HepG2 (cell line): ENCODE data around the gene ALK. TPM values are rescaled to one million over a fixed set of nuclear protein-coding genes. Genes with fewer than 3 reads are reported as not detected.

Source experiments
- ATAC-seq: fragments of 200-7000 bp; cut with Tn5 transposase; 3 replicates; pipeline ENCODE4 v1.9.1; 2020; ENCODE audit warnings: mild to moderate bottlenecking, moderate library complexity
- BruUV-seq: library from RNA; stranded (reverse); fragments of 400-500 nt; replicated peaks from 2 replicates; lab custom pipeline; 2021; lab: Mats Ljungman, UMichigan
- CTCF ChIA-PET: fragments of 300-600 bp; formaldehyde crosslinking; extraction: SDS; loops from one replicate; lab custom pipeline; 2021; ENCODE audit warnings: low total read pairs, inconsistent platforms, low intra/inter-chr PET ratio; lab: Yijun Ruan, JAX
- POLR2A ChIA-PET: fragments of 350-600 bp; sonication (Branson Sonifier 250); formaldehyde crosslinking; loops from one replicate; lab custom pipeline; 2020; ENCODE audit warnings: antibody characterized with exemption, inconsistent platforms; lab: Yijun Ruan, JAX
- DNase-seq: peaks from one replicate; pipeline ENCODE4 v3.0.0-alpha.2; 2015; ENCODE audit warnings: low spot score
- FAIRE-seq: peaks from 3 replicates; lab custom pipeline; 2011; peaks lifted over from hg19 to GRCh38; lab: Jason Lieb, UNC
- H2AFZ ChIP-seq: one replicate; pipeline ENCODE4 v1.6.1; 2011; ENCODE audit warnings: low read length, inconsistent platforms
- H3K27ac ChIP-seq: fragments of 300-600 bp; 3 replicates; pipeline ENCODE4 v1.8.0; 2011; ENCODE audit warnings: mixed run types, mild to moderate bottlenecking, mixed read lengths, low read length, inconsistent platforms; ENCODE audit not compliant: insufficient read depth; ENCODE audit errors: extremely low read length
- H3K27me3 ChIP-seq, 2 experiments: fragments of 200-600 bp in 1 of 2; 2 replicates in 1 of 2; 3 replicates in 1 of 2; pipeline versions ENCODE4 v1.6.0 to v1.8.0; 2011; ENCODE audit warnings: low read length in 2 of 2, mild to moderate bottlenecking in 2 of 2, moderate library complexity in 2 of 2, inconsistent platforms in 1 of 2; ENCODE audit not compliant: insufficient read depth in 2 of 2, control insufficient read depth in 1 of 2
- H3K36me3 ChIP-seq, 2 experiments: fragments of 200-600 bp in 1 of 2; replicated peaks in 1 of 2; 2 replicates in 1 of 2; 3 replicates in 1 of 2; pipeline versions ENCODE4 v1.5.1 to v1.8.0; 2011; ENCODE audit warnings: low read length in 2 of 2, inconsistent platforms in 1 of 2; ENCODE audit not compliant: insufficient read depth in 2 of 2, control insufficient read depth in 1 of 2
- H3K4me1 ChIP-seq: 2 replicates; pipeline ENCODE4 v1.5.1; 2012; ENCODE audit warnings: low read length, inconsistent platforms; ENCODE audit not compliant: insufficient read depth
- H3K4me2 ChIP-seq: 2 replicates; pipeline ENCODE4 v1.6.0; 2011; ENCODE audit warnings: low read depth, low read length, inconsistent platforms
- H3K4me3 ChIP-seq, 3 experiments: fragments of 200-600 bp in 1 of 3; sonication (generic), shearing (Covaris generic) in 1 of 3; replicated peaks in 1 of 3; 2 replicates each; pipeline ENCODE4 v1.5.1; 2011 to 2016; ENCODE audit warnings: low read length in 3 of 3, inconsistent platforms in 2 of 3, low read depth in 2 of 3, mild to moderate bottlenecking in 2 of 3, control low read depth in 1 of 3, mixed read lengths in 1 of 3; ENCODE audit not compliant: insufficient read depth in 1 of 3
- H3K79me2 ChIP-seq: one replicate; pipeline ENCODE4 v1.6.1; 2011; ENCODE audit warnings: low read length, inconsistent platforms; ENCODE audit not compliant: insufficient read depth
- H3K9ac ChIP-seq: 2 replicates; pipeline ENCODE4 v1.6.0; 2011; ENCODE audit warnings: mild to moderate bottlenecking, low read depth, low read length, inconsistent platforms; ENCODE audit not compliant: insufficient read depth
- H3K9me3 ChIP-seq: 2 replicates; pipeline ENCODE4 v1.5.1; 2012; ENCODE audit warnings: mild to moderate bottlenecking, low read length
- H4K20me1 ChIP-seq: 2 replicates; pipeline ENCODE4 v1.6.0; 2011; ENCODE audit warnings: inconsistent platforms, mild to moderate bottlenecking, low read length, moderate library complexity; ENCODE audit not compliant: insufficient read depth
- ATF7 ChIP-seq, 2 experiments: fragments of 450-650 bp in 1 of 2; sonication (generic) in 1 of 2; formaldehyde crosslinking in 1 of 2; IDR thresholded peaks; 2 replicates each; pipeline versions ENCODE4 v1.4.0 to v1.6.1; 2016 to 2020; ENCODE audit warnings: antibody characterized with exemption in 1 of 2, mild to moderate bottlenecking in 1 of 2, missing genetic modification reagents in 1 of 2
- CEBPB ChIP-seq: IDR thresholded peaks from 2 replicates; pipeline ENCODE4 v1.6.1; 2011; ENCODE audit warnings: low read depth, low read length, improper control_type of control experiment, borderline replicate concordance
- FOXC1 ChIP-seq: sonication (generic); formaldehyde crosslinking; IDR thresholded peaks from 2 replicates; pipeline ENCODE4 v1.8.0; 2022; ENCODE audit warnings: mild to moderate bottlenecking, missing genetic modification reagents, borderline replicate concordance
- LCORL ChIP-seq, 2 experiments: fragments of 450-650 bp in 1 of 2; sonication (generic) in 1 of 2; formaldehyde crosslinking in 1 of 2; IDR thresholded peaks; 2 replicates each; pipeline versions ENCODE4 v1.5.0 to v1.6.1; 2017 to 2020; ENCODE audit warnings: antibody characterized with exemption in 1 of 2, missing genetic modification reagents in 1 of 2
- POLR2AphosphoS5 ChIP-seq: IDR thresholded peaks from 2 replicates; pipeline ENCODE4 v1.6.1; 2012; ENCODE audit warnings: low read depth, low read length
- SMARCE1 ChIP-seq: fragments of 450-650 bp; IDR thresholded peaks from 2 replicates; pipeline ENCODE4 v1.6.1; 2017; ENCODE audit warnings: borderline replicate concordance
- TAF1 ChIP-seq: sonication (generic); formaldehyde crosslinking; IDR thresholded peaks from 2 replicates; pipeline ENCODE4 v1.4.0; 2020; ENCODE audit warnings: missing genetic modification reagents
- ZNF646 ChIP-seq: sonication (generic); formaldehyde crosslinking; IDR thresholded peaks from 2 replicates; pipeline ENCODE4 v1.9.0; 2021; ENCODE audit warnings: mild to moderate bottlenecking, missing genetic modification reagents
- WGBS: methylation state at CpG from one replicate; pipeline ENCODE4 v1.1.6; 2017; ENCODE audit warnings: low lambda C conversion rate; 5-methylcytosine and 5-hydroxymethylcytosine counted together
- in situ Hi-C: cut with HindIII; loops from 2 replicates; pipeline ENCODE4 v1.10.0; 2017; ENCODE audit warnings: low pct_unique_long_range_greater_than_20kb; ENCODE audit not compliant: extremely low pct_ligation_motif_present
- intact Hi-C: fragments of 100-400 bp; cut with micrococcal nuclease; formaldehyde crosslinking; loops from one replicate; pipeline ENCODE4 v1.10.0; 2022; ENCODE audit not compliant: unreplicated experiment
- polyA plus RNA-seq, 8 experiments: library from polyadenylated mRNA; depleted of rRNA in 3 of 8; stranded (reverse) in 7 of 8; unstranded in 1 of 8; fragments of >200 nt; fragmentation: Illumina TruSeq in 4 of 8; extraction: Trizol in 4 of 8; gene quantifications; 2 replicates each; pipeline versions ENCODE4 v1.2.1 to v1.2.3, GENCODE V29; 2011 to 2016; ENCODE audit warnings: low read depth in 4 of 8, missing spikeins in 1 of 8, mixed read lengths in 1 of 8; ENCODE audit not compliant: insufficient read depth in 1 of 8
- total RNA-seq, 5 experiments: library from RNA; depleted of rRNA; stranded (reverse); fragments of >200 nt; fragmentation: Illumina TruSeq; extraction: Trizol; gene quantifications; 2 replicates each; pipeline ENCODE4 v1.2.3, GENCODE V29; 2016; ENCODE audit warnings: low read depth in 1 of 5

Gene ALK
- total and polyA plus RNA-seq, 2 of the 13 experiments (the other 11 are each of a cell fraction or from before 2014, with no cell fraction given) = not detected

GRCh38 chr2:29864988-29865387 lies 56.4 kb downstream of the ALK start:
- Histone ChIP-seq H3K9ac (no peak overlapping the region), H3K4me2 (no peak overlapping the region), H2AFZ (no peak overlapping the region), H3K9me3 (no peaks in the 10 kb centered on the region), H3K4me3 (no peak overlapping the region), H3K36me3 (no peaks in the 10 kb centered on the region), H3K79me2 (no peaks in the 10 kb centered on the region), H4K20me1 (no peaks in the 10 kb centered on the region), H3K27ac (no peak overlapping the region), H3K4me1 (no peaks in the 10 kb centered on the region), H3K27me3 (peaks cover 0 to 1% of the 10 kb centered on the region in 2 experiments; a peak in 1 of 5 replicates)
- WGBS = 8% methylated on average over 1 of the region's 1 CpG
- no TSS peak for BruUV-seq
- POLR2A ChIA-PET = no interaction called here
- in situ Hi-C loops = no loop called here
- DNase-seq = no peak
- CTCF ChIA-PET = no interaction called here
- ATAC-seq = no peak
- intact Hi-C loops = no loop called here
- FAIRE-seq = no peak
- no peak for TF ChIP-seq FOXC1 (CRISPR knock-in tag)
- TF ChIP-seq TAF1 = no peak
- no peak for TF ChIP-seq SMARCE1
- peak; percentile 57 for TF ChIP-seq CEBPB

GRCh38 chr2:29855924-29856639 lies 65.3 kb downstream of the ALK start:
- no TSS peak for BruUV-seq
- TF ChIP-seq ZNF646 (CRISPR knock-in tag) (no peak), LCORL (IDR thresholded peaks at IDR 0.05) (no peak), LCORL (CRISPR knock-in tag; IDR thresholded peaks at IDR 0.05) (no peak), ATF7 (IDR thresholded peaks at IDR 0.05) (0 out of 2 replicates have a peak, but pooled peaks have one; percentile 8), ATF7 (CRISPR knock-in tag; IDR thresholded peaks at IDR 0.05) (no peak), POLR2AphosphoS5 (no peak)
- TF ChIP-seq, all 625 proteins: peak for 1

More at GRCh38 chr2:29855924-29856639, 65.3 kb downstream of the ALK start:
- ChIA-PET POLR2A (no interaction called here), CTCF (no interaction called here)
- Histone ChIP-seq H3K36me3 (no peaks in the 10 kb centered on the region), H4K20me1 (no peaks in the 10 kb centered on the region), H3K79me2 (no peaks in the 10 kb centered on the region), H3K27ac (no peak overlapping the region), H2AFZ (no peak overlapping the region), H3K4me2 (no peak overlapping the region), H3K9ac (no peak overlapping the region), H3K9me3 (no peaks in the 10 kb centered on the region), H3K27me3 (no peaks in the 10 kb centered on the region; a peak in 1 of 5 replicates), H3K4me1 (no peaks in the 10 kb centered on the region), H3K4me3 (no peak overlapping the region)
- in situ Hi-C loops (no loop called here), intact Hi-C loops (no loop called here)
- DNase-seq (no peak), ATAC-seq (no peak), FAIRE-seq (no peak)
- 13% methylated on average over 7 of the region's 7 CpGs for WGBS
